ENCODE measurements around the gene LBR.

DNA sequence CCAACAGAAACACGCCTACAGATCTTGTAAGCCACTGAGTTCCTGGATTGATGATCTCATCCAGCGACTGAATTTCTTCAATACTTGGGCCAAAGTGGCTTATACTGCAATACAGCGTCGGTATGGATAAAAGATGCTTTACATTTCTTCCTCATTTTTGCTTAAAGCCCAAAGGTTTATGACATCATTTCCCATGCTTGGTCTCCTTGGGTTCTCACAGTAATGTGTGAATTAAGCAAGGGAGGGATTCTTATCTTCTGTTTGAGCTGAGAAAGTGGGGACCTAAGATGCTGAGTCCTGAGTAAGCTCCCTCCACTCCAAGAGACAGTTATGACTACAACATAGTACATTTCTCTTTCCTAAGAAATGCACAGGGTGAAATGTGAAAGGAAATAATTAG lies 39.5 kb downstream of the LBR start:
- TF ChIP-seq POLR2AphosphoS5 (IDR thresholded peaks at IDR 0.05; ENCODE audit: insufficient read depth in 1 of 2, low read depth in 1 of 2) (no peak), POLR2A (IDR thresholded peaks at IDR 0.05) (no peak)
- TF ChIP-seq, protein P1, sequence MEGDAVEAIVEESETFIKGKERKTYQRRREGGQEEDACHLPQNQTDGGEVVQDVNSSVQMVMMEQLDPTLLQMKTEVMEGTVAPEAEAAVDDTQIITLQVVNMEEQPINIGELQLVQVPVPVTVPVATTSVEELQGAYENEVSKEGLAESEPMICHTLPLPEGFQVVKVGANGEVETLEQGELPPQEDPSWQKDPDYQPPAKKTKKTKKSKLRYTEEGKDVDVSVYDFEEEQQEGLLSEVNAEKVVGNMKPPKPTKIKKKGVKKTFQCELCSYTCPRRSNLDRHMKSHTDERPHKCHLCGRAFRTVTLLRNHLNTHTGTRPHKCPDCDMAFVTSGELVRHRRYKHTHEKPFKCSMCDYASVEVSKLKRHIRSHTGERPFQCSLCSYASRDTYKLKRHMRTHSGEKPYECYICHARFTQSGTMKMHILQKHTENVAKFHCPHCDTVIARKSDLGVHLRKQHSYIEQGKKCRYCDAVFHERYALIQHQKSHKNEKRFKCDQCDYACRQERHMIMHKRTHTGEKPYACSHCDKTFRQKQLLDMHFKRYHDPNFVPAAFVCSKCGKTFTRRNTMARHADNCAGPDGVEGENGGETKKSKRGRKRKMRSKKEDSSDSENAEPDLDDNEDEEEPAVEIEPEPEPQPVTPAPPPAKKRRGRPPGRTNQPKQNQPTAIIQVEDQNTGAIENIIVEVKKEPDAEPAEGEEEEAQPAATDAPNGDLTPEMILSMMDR (IDR thresholded peaks at IDR 0.05), result no peak
